Measurements from ENCODE around the gene FAM3B. TPM values are rescaled to one million over a fixed set of nuclear protein-coding genes. Genes with fewer than 3 reads are reported as not detected.
"Not testable (repeated sequence)": the region's sequence is repeated elsewhere in the genome, so short reads cannot be mapped to it uniquely, and the experiment has no call there.

The FAM3B gene
- total RNA-seq, 2 experiments from 2014 or later: not detected

GRCh38 chr21:41294548-41295231 lies 21.9 kb upstream of the FAM3B start:
- DNase-seq (no peak), ATAC-seq (no peak)
- Mint-ChIP-seq H3K4me1 (ENCODE audit: low read depth) (peaks cover 13% of the 10 kb centered on the region), H3K27me3 (ENCODE audit: low read depth) (peaks cover 33% of the 10 kb centered on the region), H3K27ac (no peak overlapping the region), H3K36me3 (ENCODE audit: low read depth) (no peaks in the 10 kb centered on the region), H3K4me3 (no peak overlapping the region), H3K9me3 (ENCODE audit: insufficient read depth) (no peaks in the 10 kb centered on the region)
- ChIA-PET CTCF (interaction anchor here (2.5 kb wide), 1 partner anchor 11 kb away, joined by 13 read pairs; no protein-coding TSS in a partner anchor), POLR2A (no interaction called here)

- peaks cover 13% of the 10 kb centered on the region for H3K4me1 Mint-ChIP-seq (ENCODE audit: low read depth)
- H3K27ac Mint-ChIP-seq: no peak overlapping the region
- H3K36me3 Mint-ChIP-seq (ENCODE audit: low read depth): no peaks in the 10 kb centered on the region
- no peak overlapping the region for H3K4me3 Mint-ChIP-seq
- peaks cover 24% of the 10 kb centered on the region for H3K27me3 Mint-ChIP-seq (ENCODE audit: low read depth)
- POLR2A ChIA-PET: no interaction called here
- CTCF ChIA-PET: interaction anchor here (2.5 kb wide), 1 partner anchor 12 kb away, joined by 13 read pairs; no protein-coding TSS in a partner anchor
- H3K9me3 Mint-ChIP-seq (ENCODE audit: insufficient read depth): no peaks in the 10 kb centered on the region
- ATAC-seq (no peak), DNase-seq (no peak)
These were observed 20.8 kb upstream of the FAM3B start for GRCh38 chr21:41295721-41296254.

DNA sequence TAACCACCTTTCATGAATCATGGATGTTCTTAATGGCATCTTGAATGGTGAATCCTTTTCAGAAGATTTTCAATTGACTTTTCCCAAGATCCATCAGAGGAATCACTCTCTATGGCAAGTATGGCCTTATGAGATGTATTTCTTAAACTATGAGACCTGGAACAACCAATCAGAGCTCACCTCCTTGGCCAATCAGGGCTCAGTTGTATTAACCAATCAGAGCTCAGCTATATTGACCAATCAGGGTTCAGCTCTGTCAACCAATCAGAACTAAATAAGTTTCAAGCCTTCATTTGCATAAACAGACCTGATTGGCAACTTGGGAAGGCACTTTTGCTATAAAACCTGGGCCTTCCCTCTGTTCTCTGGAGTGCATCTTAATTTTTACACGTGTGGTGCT lies 13.6 kb upstream of the FAM3B start:
- ChIA-PET CTCF (no interaction called here), POLR2A (no interaction called here)
- no peaks in the 10 kb centered on the region for H3K36me3 Mint-ChIP-seq (ENCODE audit: low read depth)
- H3K27me3 Mint-ChIP-seq (ENCODE audit: low read depth): peaks cover 31% of the 10 kb centered on the region
- no peak for ATAC-seq
- no peak for DNase-seq
- no peaks in the 10 kb centered on the region for H3K4me1 Mint-ChIP-seq (ENCODE audit: low read depth)
- H3K4me3 Mint-ChIP-seq: no peak overlapping the region
- H3K27ac Mint-ChIP-seq: no peak overlapping the region
- peaks cover 9% of the 10 kb centered on the region for H3K9me3 Mint-ChIP-seq (ENCODE audit: insufficient read depth)

DNA sequence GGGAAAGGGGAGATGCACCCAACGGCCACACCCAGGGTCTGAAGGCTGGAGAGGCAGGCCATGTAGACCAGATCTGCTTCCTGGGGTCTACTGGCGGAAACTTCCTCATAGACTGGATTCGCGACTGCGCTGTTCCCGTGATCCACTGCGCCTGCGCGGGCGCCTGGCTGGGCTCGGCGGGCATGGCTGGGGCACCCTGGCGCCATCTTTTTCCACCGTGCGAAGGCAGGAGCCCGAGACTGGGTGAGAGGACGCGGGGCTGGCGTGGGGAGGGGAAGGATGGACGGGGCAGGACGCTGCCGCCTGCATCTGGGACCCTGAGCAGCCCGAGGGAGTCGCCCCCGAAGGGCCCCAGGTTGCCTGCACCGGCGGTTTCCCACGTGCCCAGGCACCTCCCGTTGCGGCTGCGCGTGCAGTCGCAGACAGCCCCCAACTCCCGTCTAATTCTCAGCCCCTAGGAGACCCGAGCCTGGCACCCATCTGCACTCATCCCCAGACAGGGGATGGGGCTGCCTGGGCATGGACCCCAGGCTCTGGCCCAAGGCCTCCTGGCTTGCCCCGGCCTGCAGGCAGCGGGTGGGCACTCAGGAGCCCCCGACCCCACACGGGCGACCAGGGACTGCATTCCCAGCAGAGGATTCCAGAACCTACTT lies 12.4 kb upstream of the FAM3B start:
- DNase-seq: no peak
- Mint-ChIP-seq H3K36me3 (ENCODE audit: low read depth) (no peaks in the 10 kb centered on the region), H3K27me3 (ENCODE audit: low read depth) (peaks cover 26% of the 10 kb centered on the region), H3K4me1 (ENCODE audit: low read depth) (no peaks in the 10 kb centered on the region), H3K27ac (no peak overlapping the region), H3K9me3 (ENCODE audit: insufficient read depth) (peaks cover 9% of the 10 kb centered on the region), H3K4me3 (no peak overlapping the region)
- ChIA-PET CTCF (no interaction called here), POLR2A (no interaction called here)
- ATAC-seq: no peak

- no peaks in the 10 kb centered on the region for H3K36me3 Mint-ChIP-seq (ENCODE audit: low read depth)
- ChIA-PET POLR2A (no interaction called here), CTCF (interaction anchor here (1.0 to 1.2 kb wide), 3 partner anchors 23 to 153 kb away, joined by 3 to 7 read pairs (median 3); no protein-coding TSS in a partner anchor)
- no peak overlapping the region for H3K27ac Mint-ChIP-seq
- ATAC-seq (no peak), DNase-seq (no peak)
- H3K4me3 Mint-ChIP-seq: no peak overlapping the region
- no peaks in the 10 kb centered on the region for H3K4me1 Mint-ChIP-seq (ENCODE audit: low read depth)
- peaks cover 35% of the 10 kb centered on the region for H3K27me3 Mint-ChIP-seq (ENCODE audit: low read depth)
- peaks cover 7% of the 10 kb centered on the region for H3K9me3 Mint-ChIP-seq (ENCODE audit: insufficient read depth)
These were observed 9.4 kb upstream of the FAM3B start for GRCh38 chr21:41307219-41307618.

GRCh38 chr21:41313285-41314164 lies 3.1 kb upstream of the FAM3B start:
- H3K27me3 Mint-ChIP-seq (ENCODE audit: low read depth): peaks cover 52% of the 10 kb centered on the region
- H3K4me1 Mint-ChIP-seq (ENCODE audit: low read depth); DNase-seq; H3K27ac Mint-ChIP-seq; H3K4me3 Mint-ChIP-seq; POLR2A ChIA-PET; H3K36me3 Mint-ChIP-seq (ENCODE audit: low read depth); ATAC-seq; CTCF ChIA-PET; H3K9me3 Mint-ChIP-seq (ENCODE audit: insufficient read depth): not testable (repeated sequence)

GRCh38 chr21:41315726-41316125 lies 875 bp upstream of the FAM3B start:
- H3K27me3 Mint-ChIP-seq (ENCODE audit: low read depth): peaks cover 61% of the 10 kb centered on the region
- DNase-seq: no peak
- no peaks in the 10 kb centered on the region for H3K36me3 Mint-ChIP-seq (ENCODE audit: low read depth)
- POLR2A ChIA-PET: no interaction called here
- CTCF ChIA-PET: no interaction called here
- no peaks in the 10 kb centered on the region for H3K4me1 Mint-ChIP-seq (ENCODE audit: low read depth)
- ATAC-seq: no peak
- H3K4me3 Mint-ChIP-seq: no peak overlapping the region
- H3K9me3 Mint-ChIP-seq (ENCODE audit: insufficient read depth): no peaks in the 10 kb centered on the region
- no peak overlapping the region for H3K27ac Mint-ChIP-seq

GRCh38 chr21:41317063-41317392 lies 427 bp downstream of the FAM3B start:
- POLR2A ChIA-PET: no interaction called here
- CTCF ChIA-PET: no interaction called here

DNA sequence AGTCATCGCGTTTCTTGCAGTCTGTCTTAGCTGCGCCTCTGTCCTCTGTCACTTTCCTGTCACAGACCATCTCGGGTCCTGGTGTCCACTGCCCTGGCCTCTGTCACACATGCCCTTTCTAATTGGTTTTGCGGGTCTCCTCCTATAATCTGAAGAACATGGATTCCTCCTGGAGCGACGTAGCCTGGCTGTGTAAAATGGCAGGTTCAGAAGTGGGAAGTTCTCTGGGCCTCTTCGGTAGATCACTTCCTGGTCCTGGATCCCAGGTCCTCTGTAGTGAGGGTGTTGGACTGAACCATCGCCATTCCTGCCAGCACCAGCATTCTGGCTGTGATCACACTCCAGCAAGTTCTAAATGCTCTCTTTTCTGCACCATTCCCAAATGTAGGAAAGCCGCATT lies 857 bp downstream of the FAM3B start:
- no peak for ATAC-seq
- no peaks in the 10 kb centered on the region for H3K36me3 Mint-ChIP-seq (ENCODE audit: low read depth)
- peaks cover 11% of the 10 kb centered on the region for H3K4me1 Mint-ChIP-seq (ENCODE audit: low read depth)
- H3K27ac Mint-ChIP-seq: no peak overlapping the region
- ChIA-PET CTCF (no interaction called here), POLR2A (no interaction called here)
- H3K4me3 Mint-ChIP-seq: no peak overlapping the region
- DNase-seq: no peak
- H3K27me3 Mint-ChIP-seq (ENCODE audit: low read depth): peaks cover 61% of the 10 kb centered on the region
- no peaks in the 10 kb centered on the region for H3K9me3 Mint-ChIP-seq (ENCODE audit: insufficient read depth)

More at GRCh38 chr21:41317063-41317392, 427 bp downstream of the FAM3B start:
- H3K36me3 Mint-ChIP-seq (ENCODE audit: low read depth): no peaks in the 10 kb centered on the region
- no peak overlapping the region for H3K27ac Mint-ChIP-seq
- H3K4me3 Mint-ChIP-seq: no peak overlapping the region
- H3K27me3 Mint-ChIP-seq (ENCODE audit: low read depth): peaks cover 62% of the 10 kb centered on the region
- DNase-seq (no peak), ATAC-seq (no peak)
- peaks cover 11% of the 10 kb centered on the region for H3K4me1 Mint-ChIP-seq (ENCODE audit: low read depth)
- no peaks in the 10 kb centered on the region for H3K9me3 Mint-ChIP-seq (ENCODE audit: insufficient read depth)

- ChIA-PET POLR2A (interaction anchor here (1.6 kb wide), 1 partner anchor 43 kb away, joined by 5 read pairs; the partner anchor contains the start of gene MX2), CTCF (interaction anchor here (1.2 kb wide), 1 partner anchor 35 kb away, joined by 3 read pairs; no protein-coding TSS in a partner anchor)
- H3K36me3 Mint-ChIP-seq (ENCODE audit: low read depth): no peaks in the 10 kb centered on the region
- H3K4me1 Mint-ChIP-seq (ENCODE audit: low read depth): peaks cover 11% of the 10 kb centered on the region
- DNase-seq: no peak
- no peak overlapping the region for H3K27ac Mint-ChIP-seq
- H3K27me3 Mint-ChIP-seq (ENCODE audit: low read depth): peaks cover 57% of the 10 kb centered on the region
- ATAC-seq: no peak
- no peaks in the 10 kb centered on the region for H3K9me3 Mint-ChIP-seq (ENCODE audit: insufficient read depth)
- H3K4me3 Mint-ChIP-seq: no peak overlapping the region
These were observed 1.6 kb downstream of the FAM3B start for GRCh38 chr21:41318218-41318617.

- no peak overlapping the region for H3K27ac Mint-ChIP-seq
- H3K4me3 Mint-ChIP-seq: no peak overlapping the region
- H3K27me3 Mint-ChIP-seq (ENCODE audit: low read depth): peaks cover 52% of the 10 kb centered on the region
- no peaks in the 10 kb centered on the region for H3K36me3 Mint-ChIP-seq (ENCODE audit: low read depth)
- peaks cover 11% of the 10 kb centered on the region for H3K4me1 Mint-ChIP-seq (ENCODE audit: low read depth)
- ATAC-seq: no peak
- H3K9me3 Mint-ChIP-seq (ENCODE audit: insufficient read depth): no peaks in the 10 kb centered on the region
- ChIA-PET CTCF (interaction anchor here (2.5 kb wide), 1 partner anchor 36 kb away, joined by 17 read pairs; no protein-coding TSS in a partner anchor), POLR2A (interaction anchor here (1.6 kb wide), 1 partner anchor 42 kb away, joined by 5 read pairs; the partner anchor contains the start of gene MX2)
- no peak for DNase-seq
These were observed 2.7 kb downstream of the FAM3B start for GRCh38 chr21:41319273-41319672.
